Fibroblast of lung (primary cell): ENCODE measurements around the gene OST4.

Experiments used
- CTCF ChIP-seq, 2 donors: IDR thresholded peaks in 1 of 2; conservative IDR thresholded peaks in 1 of 2; 1 replicate in 1 of 2; 2 replicates in 1 of 2; pipeline ENCODE4 v1.5.1; 2011 to 2012; ENCODE audit warnings: low read length in 2 of 2, control low read depth in 1 of 2, inconsistent platforms in 1 of 2, low read depth in 1 of 2, mild to moderate bottlenecking in 1 of 2
- EZH2 ChIP-seq: IDR thresholded peaks from 2 replicates; pipeline ENCODE4 v1.5.1; 2012; ENCODE audit warnings: low read length, control low read depth, mild to moderate bottlenecking; ENCODE audit errors: missing control alignments

- TF ChIP-seq CTCF (conservative IDR thresholded peaks at IDR 0.05 in 1 of 2, IDR thresholded peaks at IDR 0.05 in 1 of 2; ENCODE audit: low read depth in 1 of 2, low read length in 2 of 2) (no peak), EZH2 (no peak)
These were observed 19.4 kb downstream of the OST4 start for GRCh38 chr2:27051902-27052645.
